ENCODE measurements around the gene ATP13A4.

DNA sequence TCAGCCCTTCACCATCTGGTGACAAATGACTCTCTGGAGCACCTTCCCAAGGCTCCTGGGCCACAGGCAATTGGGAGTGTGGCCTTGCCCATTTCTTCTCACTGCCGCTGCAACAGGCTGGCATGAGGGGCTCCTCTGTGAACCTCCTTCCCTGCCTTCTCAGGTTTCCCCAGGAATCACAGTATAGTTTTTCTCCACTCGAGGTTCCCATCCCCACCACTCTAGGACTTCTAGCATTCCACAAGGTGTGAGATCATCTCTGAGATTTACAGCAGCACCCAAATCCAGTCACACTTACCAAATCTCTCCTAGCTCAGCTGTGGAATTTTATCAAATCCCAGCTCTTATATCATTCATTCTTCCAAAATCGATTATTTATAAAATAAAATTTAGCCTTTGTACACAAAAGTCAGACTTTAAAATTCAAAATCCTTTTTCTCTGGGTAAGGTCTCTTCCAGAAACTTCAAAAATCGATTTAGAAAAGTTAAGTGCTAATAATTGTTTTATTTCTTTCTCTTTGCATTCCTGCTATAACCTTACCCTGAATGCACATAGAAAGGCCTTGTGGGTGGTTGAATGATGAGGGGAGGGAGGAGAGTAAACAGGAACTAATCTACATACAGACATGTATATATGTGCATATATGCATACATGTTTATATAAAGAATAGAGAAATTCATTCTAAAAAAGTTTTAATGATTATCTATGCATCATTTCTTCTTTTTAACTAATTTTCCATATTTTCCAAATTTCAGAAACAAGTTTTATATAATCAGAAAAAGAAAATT is 18.9 kb upstream of the ATP13A4 start:
- TF ChIP-seq CTCF (IDR thresholded peaks at IDR 0.05) (no peak), POLR2AphosphoS5 (IDR thresholded peaks at IDR 0.05) (no peak), POLR2A (IDR thresholded peaks at IDR 0.05) (no peak)
